ENCODE results near the gene WBP2NL.

The WBP2NL gene

GRCh38 chr22:41978732-41979131 lies 19.9 kb upstream of the WBP2NL start:
- Histone ChIP-seq H3K9me3 (ENCODE audit: control insufficient read depth in 2 of 2, low read length in 2 of 2) (no peaks in the 10 kb centered on the region), H3K9ac (ENCODE audit: low read depth in 1 of 2, low read length in 2 of 2) (no peak overlapping the region), H3K27ac (ENCODE audit: low read depth in 2 of 2, low read length in 2 of 2) (no peak overlapping the region), H3K4me3 (ENCODE audit: low read length in 2 of 2) (no peak overlapping the region), H3K36me3 (ENCODE audit: control insufficient read depth in 2 of 2, insufficient read depth in 2 of 2, low read length in 2 of 2) (no peaks in the 10 kb centered on the region), H3K27me3 (ENCODE audit: control insufficient read depth in 2 of 2, insufficient read depth in 2 of 2, low read length in 2 of 2) (peaks cover 16 to 25% of the 10 kb centered on the region in 2 donors), H3K4me1 (ENCODE audit: control insufficient read depth in 2 of 2, insufficient read depth in 2 of 2, low read length in 2 of 2) (peaks cover 4 to 7% of the 10 kb centered on the region in 2 donors)

DNA sequence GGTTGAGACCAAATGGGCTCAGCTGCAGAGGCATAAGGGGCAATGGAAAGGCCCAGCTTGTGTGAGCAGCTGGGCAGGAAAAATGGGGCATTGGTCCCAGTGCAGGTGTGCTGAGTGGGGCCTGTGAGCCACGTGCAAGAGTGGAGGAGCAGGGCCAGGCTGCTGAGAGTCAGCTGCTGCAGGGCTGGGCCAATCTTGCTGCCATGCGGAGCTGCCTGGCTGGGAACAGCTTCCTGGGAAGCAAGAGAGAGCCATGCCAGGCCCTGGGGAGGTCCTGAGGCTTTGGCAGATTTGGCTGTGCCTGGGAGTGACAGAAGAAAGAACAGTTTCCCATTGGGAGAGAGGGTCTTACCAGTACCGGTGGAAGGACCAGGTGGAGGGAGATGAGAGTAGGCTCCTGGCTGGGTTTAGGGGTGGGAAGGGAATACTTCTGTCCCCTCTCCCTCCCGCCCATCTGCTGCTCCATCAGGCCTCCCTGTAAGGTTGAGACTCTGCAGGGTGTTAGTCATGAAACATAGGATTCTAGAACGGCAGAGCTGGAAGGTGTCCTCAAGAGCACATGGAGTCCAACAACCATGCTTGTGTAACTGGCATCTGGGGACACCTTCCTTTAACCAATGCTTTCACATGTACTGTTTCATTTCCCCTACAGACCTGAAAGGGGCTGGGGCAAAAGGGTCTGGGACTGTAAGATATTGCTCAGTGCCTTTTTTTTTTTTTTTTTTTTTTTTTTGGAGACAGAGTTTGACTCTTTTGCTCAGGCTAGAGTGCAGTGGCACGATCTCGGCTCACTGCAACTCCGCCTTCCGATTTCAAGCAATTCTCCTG lies 19.0 kb upstream of the WBP2NL start:
- peaks cover 16 to 22% of the 10 kb centered on the region in 2 donors for H3K27me3 ChIP-seq (ENCODE audit: control insufficient read depth in 2 of 2, insufficient read depth in 2 of 2, low read length in 2 of 2)
- no peak overlapping the region for H3K9ac ChIP-seq (ENCODE audit: low read depth in 1 of 2, low read length in 2 of 2)
- no peak overlapping the region for H3K27ac ChIP-seq (ENCODE audit: low read depth in 2 of 2, low read length in 2 of 2)
- no peak overlapping the region for H3K4me3 ChIP-seq (ENCODE audit: low read length in 2 of 2)
- no peaks in the 10 kb centered on the region for H3K36me3 ChIP-seq (ENCODE audit: control insufficient read depth in 2 of 2, insufficient read depth in 2 of 2, low read length in 2 of 2)
- H3K9me3 ChIP-seq (ENCODE audit: control insufficient read depth in 2 of 2, low read length in 2 of 2), result no peaks in the 10 kb centered on the region
- H3K4me1 ChIP-seq (ENCODE audit: control insufficient read depth in 2 of 2, insufficient read depth in 2 of 2, low read length in 2 of 2), result peaks cover 4 to 7% of the 10 kb centered on the region in 2 donors

DNA sequence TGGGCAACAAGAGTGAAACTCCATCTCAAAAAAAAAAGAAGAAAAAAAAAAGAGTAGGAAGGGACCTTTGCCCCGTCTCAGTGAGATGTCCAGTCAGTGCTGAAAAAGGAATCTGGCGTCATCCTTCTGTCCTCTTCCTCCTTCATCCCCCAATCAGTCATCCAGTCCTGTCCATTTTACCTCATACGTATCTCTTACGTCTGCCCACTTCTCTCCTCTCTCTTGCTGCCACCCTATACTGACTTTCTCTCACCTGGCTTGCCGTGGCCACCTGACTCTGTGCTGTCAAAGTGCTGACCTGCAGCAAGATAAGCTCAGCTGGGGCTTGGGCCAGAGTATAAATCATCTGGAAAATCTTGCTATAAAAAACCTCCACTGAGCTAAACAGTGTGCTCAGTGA lies 15.7 kb upstream of the WBP2NL start:
- Histone ChIP-seq H3K9me3 (ENCODE audit: control insufficient read depth in 2 of 2, low read length in 2 of 2) (no peaks in the 10 kb centered on the region), H3K27me3 (ENCODE audit: control insufficient read depth in 2 of 2, insufficient read depth in 2 of 2, low read length in 2 of 2) (peaks cover under 1 to 2% of the 10 kb centered on the region in 2 donors), H3K4me1 (ENCODE audit: control insufficient read depth in 2 of 2, insufficient read depth in 2 of 2, low read length in 2 of 2) (no peaks in the 10 kb centered on the region), H3K9ac (ENCODE audit: low read depth in 1 of 2, low read length in 2 of 2) (no peak overlapping the region), H3K36me3 (ENCODE audit: control insufficient read depth in 2 of 2, insufficient read depth in 2 of 2, low read length in 2 of 2) (no peaks in the 10 kb centered on the region), H3K27ac (ENCODE audit: low read depth in 2 of 2, low read length in 2 of 2) (no peak overlapping the region), H3K4me3 (ENCODE audit: low read length in 2 of 2) (no peak overlapping the region)

DNA sequence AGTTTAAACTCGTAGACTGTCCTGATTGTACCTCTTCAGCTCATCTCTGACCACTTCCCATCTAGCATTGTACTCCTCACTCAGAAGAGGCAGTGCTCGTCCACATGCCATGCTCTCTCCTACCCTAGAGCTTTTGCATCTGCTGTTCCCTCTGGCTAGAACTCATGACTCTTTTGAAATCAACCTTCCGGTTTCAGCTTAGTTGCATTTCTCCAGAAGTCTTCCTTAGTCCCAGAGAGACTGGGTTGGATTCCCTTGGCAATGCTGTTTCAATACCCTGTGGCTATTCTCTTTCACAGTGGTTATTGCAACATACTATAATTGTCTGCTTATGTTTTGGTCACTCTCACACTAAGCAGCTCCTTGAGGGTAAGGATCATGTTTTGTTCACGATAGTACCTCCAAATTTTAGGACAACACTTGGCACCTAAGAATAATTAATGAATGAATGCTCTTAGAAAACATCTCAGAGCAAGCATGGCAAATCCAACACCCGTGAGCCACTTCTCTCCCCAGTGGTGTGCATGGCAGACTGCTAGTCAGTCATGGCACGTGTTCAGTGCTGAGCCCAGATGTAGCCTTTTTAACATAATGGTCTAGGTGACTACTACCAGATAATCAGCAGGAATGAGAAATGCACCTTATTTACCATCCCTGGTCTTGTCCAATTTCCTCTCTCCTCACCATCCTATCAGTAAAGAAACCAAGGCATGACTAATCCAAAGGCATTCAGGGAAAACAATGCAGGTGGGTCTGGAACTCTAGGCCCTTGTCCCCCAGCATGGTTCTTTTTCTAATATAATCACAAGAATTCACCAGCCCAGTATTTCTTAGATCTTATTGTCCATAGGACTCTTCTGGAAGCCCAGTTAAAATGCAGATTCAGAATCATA lies 14.8 kb upstream of the WBP2NL start:
- H3K27ac ChIP-seq (ENCODE audit: low read depth in 2 of 2, low read length in 2 of 2), result no peak overlapping the region
- no peaks in the 10 kb centered on the region for H3K9me3 ChIP-seq (ENCODE audit: control insufficient read depth in 2 of 2, low read length in 2 of 2)
- no peaks in the 10 kb centered on the region for H3K4me1 ChIP-seq (ENCODE audit: control insufficient read depth in 2 of 2, insufficient read depth in 2 of 2, low read length in 2 of 2)
- H3K36me3 ChIP-seq (ENCODE audit: control insufficient read depth in 2 of 2, insufficient read depth in 2 of 2, low read length in 2 of 2), result no peaks in the 10 kb centered on the region
- H3K9ac ChIP-seq (ENCODE audit: low read depth in 1 of 2, low read length in 2 of 2), result no peak overlapping the region
- H3K27me3 ChIP-seq (ENCODE audit: control insufficient read depth in 2 of 2, insufficient read depth in 2 of 2, low read length in 2 of 2), result no peaks in the 10 kb centered on the region
- H3K4me3 ChIP-seq (ENCODE audit: low read length in 2 of 2), result no peak overlapping the region

- Histone ChIP-seq H3K4me3 (ENCODE audit: low read length in 2 of 2) (no peak overlapping the region), H3K9me3 (ENCODE audit: control insufficient read depth in 2 of 2, low read length in 2 of 2) (no peaks in the 10 kb centered on the region), H3K27me3 (ENCODE audit: control insufficient read depth in 2 of 2, insufficient read depth in 2 of 2, low read length in 2 of 2) (peaks cover 0 to 4% of the 10 kb centered on the region in 2 donors), H3K27ac (ENCODE audit: low read depth in 2 of 2, low read length in 2 of 2) (no peak overlapping the region), H3K36me3 (ENCODE audit: control insufficient read depth in 2 of 2, insufficient read depth in 2 of 2, low read length in 2 of 2) (no peaks in the 10 kb centered on the region), H3K4me1 (ENCODE audit: control insufficient read depth in 2 of 2, insufficient read depth in 2 of 2, low read length in 2 of 2) (no peaks in the 10 kb centered on the region), H3K9ac (ENCODE audit: low read depth in 1 of 2, low read length in 2 of 2) (no peak overlapping the region)
Observed at GRCh38 chr22:41987276-41987675, 11.3 kb upstream of the WBP2NL start.

- H3K9me3 ChIP-seq (ENCODE audit: control insufficient read depth in 2 of 2, low read length in 2 of 2), result no peaks in the 10 kb centered on the region
- no peak overlapping the region for H3K9ac ChIP-seq (ENCODE audit: low read depth in 1 of 2, low read length in 2 of 2)
- H3K4me1 ChIP-seq (ENCODE audit: control insufficient read depth in 2 of 2, insufficient read depth in 2 of 2, low read length in 2 of 2), result no peaks in the 10 kb centered on the region
- no peaks in the 10 kb centered on the region for H3K36me3 ChIP-seq (ENCODE audit: control insufficient read depth in 2 of 2, insufficient read depth in 2 of 2, low read length in 2 of 2)
- peaks cover 0 to 4% of the 10 kb centered on the region in 2 donors for H3K27me3 ChIP-seq (ENCODE audit: control insufficient read depth in 2 of 2, insufficient read depth in 2 of 2, low read length in 2 of 2)
- H3K27ac ChIP-seq (ENCODE audit: low read depth in 2 of 2, low read length in 2 of 2), result no peak overlapping the region
- H3K4me3 ChIP-seq (ENCODE audit: low read length in 2 of 2), result no peak overlapping the region
Observed at GRCh38 chr22:41989246-41989645, 9.3 kb upstream of the WBP2NL start.

- Histone ChIP-seq H3K36me3 (ENCODE audit: control insufficient read depth in 2 of 2, insufficient read depth in 2 of 2, low read length in 2 of 2) (no peaks in the 10 kb centered on the region), H3K4me3 (ENCODE audit: low read length in 2 of 2) (no peak overlapping the region), H3K27ac (ENCODE audit: low read depth in 2 of 2, low read length in 2 of 2) (no peak overlapping the region), H3K9ac (ENCODE audit: low read depth in 1 of 2, low read length in 2 of 2) (no peak overlapping the region), H3K27me3 (ENCODE audit: control insufficient read depth in 2 of 2, insufficient read depth in 2 of 2, low read length in 2 of 2) (peaks cover 0 to 4% of the 10 kb centered on the region in 2 donors), H3K4me1 (ENCODE audit: control insufficient read depth in 2 of 2, insufficient read depth in 2 of 2, low read length in 2 of 2) (no peaks in the 10 kb centered on the region), H3K9me3 (ENCODE audit: control insufficient read depth in 2 of 2, low read length in 2 of 2) (no peaks in the 10 kb centered on the region)
Observed at GRCh38 chr22:41991111-41991510, 7.5 kb upstream of the WBP2NL start.

- Histone ChIP-seq H3K9me3 (ENCODE audit: control insufficient read depth in 2 of 2, low read length in 2 of 2) (no peaks in the 10 kb centered on the region), H3K27ac (ENCODE audit: low read depth in 2 of 2, low read length in 2 of 2) (no peak overlapping the region), H3K36me3 (ENCODE audit: control insufficient read depth in 2 of 2, insufficient read depth in 2 of 2, low read length in 2 of 2) (no peaks in the 10 kb centered on the region), H3K4me3 (ENCODE audit: low read length in 2 of 2) (no peak overlapping the region), H3K4me1 (ENCODE audit: control insufficient read depth in 2 of 2, insufficient read depth in 2 of 2, low read length in 2 of 2) (no peaks in the 10 kb centered on the region), H3K27me3 (ENCODE audit: control insufficient read depth in 2 of 2, insufficient read depth in 2 of 2, low read length in 2 of 2) (peaks cover 0 to 4% of the 10 kb centered on the region in 2 donors), H3K9ac (ENCODE audit: low read depth in 1 of 2, low read length in 2 of 2) (no peak overlapping the region)
Observed at GRCh38 chr22:41992496-41992895, 6.1 kb upstream of the WBP2NL start.

DNA sequence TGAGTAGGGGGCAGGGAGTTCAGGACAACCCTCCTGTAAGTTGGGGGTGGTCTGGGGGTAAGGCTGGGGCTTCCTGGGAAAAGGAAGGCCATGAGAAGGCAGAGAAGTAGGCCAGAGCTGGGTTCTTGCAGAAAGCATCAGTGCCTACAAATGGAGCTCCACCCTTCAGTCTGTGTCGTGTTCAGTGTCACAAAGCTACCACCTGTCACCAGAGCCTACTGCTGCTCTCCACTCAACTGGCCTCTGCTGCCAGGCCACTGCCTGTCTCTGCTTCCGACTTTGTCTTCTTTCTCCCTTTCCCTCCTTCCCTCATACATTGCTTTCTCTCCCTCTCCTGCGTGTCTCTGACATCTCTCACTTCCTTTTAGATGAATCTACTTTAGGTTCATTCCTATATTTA lies 3.4 kb upstream of the WBP2NL start:
- Histone ChIP-seq H3K27me3 (ENCODE audit: control insufficient read depth in 2 of 2, insufficient read depth in 2 of 2, low read length in 2 of 2) (no peaks in the 10 kb centered on the region), H3K4me1 (ENCODE audit: control insufficient read depth in 2 of 2, insufficient read depth in 2 of 2, low read length in 2 of 2) (peaks cover 0 to 12% of the 10 kb centered on the region in 2 donors), H3K27ac (ENCODE audit: low read depth in 2 of 2, low read length in 2 of 2) (no peak overlapping the region), H3K9ac (ENCODE audit: low read depth in 1 of 2, low read length in 2 of 2) (no peak overlapping the region), H3K36me3 (ENCODE audit: control insufficient read depth in 2 of 2, insufficient read depth in 2 of 2, low read length in 2 of 2) (no peaks in the 10 kb centered on the region), H3K4me3 (ENCODE audit: low read length in 2 of 2) (no peak overlapping the region), H3K9me3 (ENCODE audit: control insufficient read depth in 2 of 2, low read length in 2 of 2) (no peaks in the 10 kb centered on the region)

DNA sequence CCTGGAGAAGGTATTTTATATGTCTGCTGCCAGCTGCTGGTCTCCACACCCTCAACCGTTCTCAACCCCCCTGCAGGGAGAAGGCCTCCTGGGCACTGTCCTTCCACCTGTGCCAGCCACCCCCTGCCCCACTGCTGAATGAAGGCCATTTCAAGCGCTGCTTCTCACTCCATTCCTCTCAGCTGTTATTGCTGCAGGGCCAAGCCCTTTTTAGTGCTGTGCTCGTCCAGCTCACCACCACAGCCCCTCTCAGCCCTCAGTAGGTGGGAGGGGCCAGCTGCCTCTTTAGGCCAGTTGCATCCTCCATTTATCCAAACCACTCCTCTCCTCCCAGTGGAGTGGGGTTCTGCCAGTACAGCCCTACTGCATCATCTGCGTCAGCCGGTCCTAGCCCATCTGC lies 1.8 kb upstream of the WBP2NL start:
- no peak overlapping the region for H3K27ac ChIP-seq (ENCODE audit: low read depth in 2 of 2, low read length in 2 of 2)
- no peaks in the 10 kb centered on the region for H3K36me3 ChIP-seq (ENCODE audit: control insufficient read depth in 2 of 2, insufficient read depth in 2 of 2, low read length in 2 of 2)
- H3K9me3 ChIP-seq (ENCODE audit: control insufficient read depth in 2 of 2, low read length in 2 of 2), result no peaks in the 10 kb centered on the region
- no peaks in the 10 kb centered on the region for H3K27me3 ChIP-seq (ENCODE audit: control insufficient read depth in 2 of 2, insufficient read depth in 2 of 2, low read length in 2 of 2)
- peaks cover 0 to 12% of the 10 kb centered on the region in 2 donors for H3K4me1 ChIP-seq (ENCODE audit: control insufficient read depth in 2 of 2, insufficient read depth in 2 of 2, low read length in 2 of 2)
- H3K9ac ChIP-seq (ENCODE audit: low read depth in 1 of 2, low read length in 2 of 2), result no peak overlapping the region
- H3K4me3 ChIP-seq (ENCODE audit: low read length in 2 of 2), result no peak overlapping the region
